Prostate gland (tissue), 2 donors: ENCODE data around the gene ACSS3.

ENCODE experiments used
- CTCF ChIP-seq, 4 experiments: fragments of 200-600 bp in 2 of 4; fragments of 450-650 bp in 2 of 4; sonication (generic) in 2 of 4; IDR thresholded peaks; 1 replicate in 3 of 4; 2 replicates in 1 of 4; pipeline ENCODE4 v1.5.1; 2016 to 2019; ENCODE audit warnings: antibody characterized with exemption in 4 of 4, mild to moderate bottlenecking in 2 of 4, moderate library complexity in 2 of 4
- POLR2AphosphoS5 ChIP-seq: sonication (generic); formaldehyde crosslinking; IDR thresholded peaks from one replicate; pipeline ENCODE4 v1.6.1; 2017; ENCODE audit warnings: antibody characterized with exemption

GRCh38 chr12:81075539-81075938, 2.3 kb upstream of the ACSS3 start:
- TF ChIP-seq CTCF (IDR thresholded peaks at IDR 0.05) (no peak), POLR2AphosphoS5 (peak; percentile 7)
